Measurements from ENCODE around the gene LRCH3.
"Not testable (repeated sequence)": the region's sequence is repeated elsewhere in the genome, so short reads cannot be mapped to it uniquely, and the experiment has no call there.

Gene LRCH3

DNA sequence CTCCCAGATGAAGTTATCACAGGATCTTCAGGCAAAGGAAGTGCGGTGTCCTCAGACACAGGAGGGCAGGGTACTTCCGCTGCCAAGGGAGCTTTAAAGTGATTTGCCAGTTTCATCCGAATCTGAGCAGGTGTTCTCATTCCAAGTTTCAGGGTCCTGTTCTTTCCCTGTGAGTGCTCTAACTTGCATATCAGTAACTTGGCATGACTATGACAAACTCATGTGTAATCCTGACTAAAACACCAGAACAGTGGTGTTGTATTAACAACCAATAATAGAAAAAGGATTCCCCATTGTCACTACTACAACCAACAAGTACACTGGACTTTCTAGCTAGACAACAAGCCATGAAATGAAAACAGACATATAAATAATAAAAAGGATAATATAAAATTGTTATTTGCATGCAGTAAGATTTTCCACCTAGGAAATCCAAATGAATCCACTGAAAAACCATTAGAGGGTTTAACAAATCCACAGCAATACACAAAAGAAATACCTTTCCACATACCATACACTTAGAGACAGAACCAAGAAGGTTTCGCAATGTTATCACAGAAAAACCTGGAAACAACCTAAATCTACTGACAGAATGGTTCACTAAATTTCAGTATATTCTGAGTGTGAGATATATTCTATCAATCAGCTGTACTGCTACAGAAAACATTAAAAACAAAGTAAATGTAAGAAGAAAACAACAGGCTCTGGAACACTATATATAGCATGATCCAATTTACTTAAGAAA, 118.1 kb downstream of the LRCH3 start:
- Histone ChIP-seq H3K4me2 (ENCODE audit: insufficient read depth, low read length) (no peak overlapping the region), H3K27me3 (ENCODE audit: insufficient read depth, low read length, poor library complexity) (no peaks in the 10 kb centered on the region), H2AFZ (ENCODE audit: low read depth, low read length) (no peak overlapping the region), H3K4me1 (ENCODE audit: insufficient read depth, low read length) (no peaks in the 10 kb centered on the region), H3K4me3 (ENCODE audit: low read depth in 1 of 2, low read length in 2 of 2) (no peak overlapping the region), H3K79me2 (ENCODE audit: insufficient read depth, low read length) (no peaks in the 10 kb centered on the region), H3K9ac (ENCODE audit: low read depth, low read length) (no peak overlapping the region), H3K27ac (ENCODE audit: low read length) (no peak overlapping the region), H3K36me3 (ENCODE audit: insufficient read depth, low read length) (no peaks in the 10 kb centered on the region), H3K9me3 (ENCODE audit: insufficient read depth, low read length, severe bottlenecking) (no peaks in the 10 kb centered on the region), H4K20me1 (ENCODE audit: insufficient read depth, low read length) (no peaks in the 10 kb centered on the region)
- TF ChIP-seq EZH2 (IDR thresholded peaks at IDR 0.05; ENCODE audit: borderline replicate concordance, low read depth, low read length, severe bottlenecking) = no peak
- TF ChIP-seq CTCF (IDR thresholded peaks at IDR 0.05; ENCODE audit: borderline replicate concordance, extremely low read depth, low read length, poor library complexity, severe bottlenecking) = no peak
- DNase-seq (no peak), ATAC-seq (ENCODE audit: insufficient read depth, low read depth) (no peak)

GRCh38 chr3:197912741-197913476, 121.9 kb downstream of the LRCH3 start:
- no peaks in the 10 kb centered on the region for H3K27me3 ChIP-seq (ENCODE audit: insufficient read depth, low read length, poor library complexity)
- no peak for ATAC-seq (ENCODE audit: insufficient read depth, low read depth)
- no peaks in the 10 kb centered on the region for H3K79me2 ChIP-seq (ENCODE audit: insufficient read depth, low read length)
- no peak overlapping the region for H3K27ac ChIP-seq (ENCODE audit: low read length)
- H2AFZ ChIP-seq (ENCODE audit: low read depth, low read length) = no peak overlapping the region
- no peak overlapping the region for H3K9ac ChIP-seq (ENCODE audit: low read depth, low read length)
- H3K4me2 ChIP-seq (ENCODE audit: insufficient read depth, low read length) = no peak overlapping the region
- no peaks in the 10 kb centered on the region for H3K36me3 ChIP-seq (ENCODE audit: insufficient read depth, low read length)
- H3K4me1 ChIP-seq (ENCODE audit: insufficient read depth, low read length) = no peaks in the 10 kb centered on the region
- H3K9me3 ChIP-seq (ENCODE audit: insufficient read depth, low read length, severe bottlenecking) = no peaks in the 10 kb centered on the region
- no peaks in the 10 kb centered on the region for H4K20me1 ChIP-seq (ENCODE audit: insufficient read depth, low read length)
- TF ChIP-seq CTCF (IDR thresholded peaks at IDR 0.05; ENCODE audit: borderline replicate concordance, extremely low read depth, low read length, poor library complexity, severe bottlenecking) (no peak), EZH2 (IDR thresholded peaks at IDR 0.05; ENCODE audit: borderline replicate concordance, low read depth, low read length, severe bottlenecking) (no peak)
- no peak overlapping the region for H3K4me3 ChIP-seq (ENCODE audit: low read depth in 1 of 2, low read length in 2 of 2)
- DNase-seq = no peak

GRCh38 chr3:197913641-197914380, 122.8 kb downstream of the LRCH3 start:
- H3K4me1 ChIP-seq (ENCODE audit: insufficient read depth, low read length) = no peaks in the 10 kb centered on the region
- H3K9ac ChIP-seq (ENCODE audit: low read depth, low read length) = no peak overlapping the region
- TF ChIP-seq CTCF (IDR thresholded peaks at IDR 0.05; ENCODE audit: borderline replicate concordance, extremely low read depth, low read length, poor library complexity, severe bottlenecking) = no peak
- TF ChIP-seq EZH2 (IDR thresholded peaks at IDR 0.05; ENCODE audit: borderline replicate concordance, low read depth, low read length, severe bottlenecking) = no peak
- no peaks in the 10 kb centered on the region for H4K20me1 ChIP-seq (ENCODE audit: insufficient read depth, low read length)
- DNase-seq (no peak), ATAC-seq (ENCODE audit: insufficient read depth, low read depth) (no peak)
- no peaks in the 10 kb centered on the region for H3K79me2 ChIP-seq (ENCODE audit: insufficient read depth, low read length)
- H2AFZ ChIP-seq (ENCODE audit: low read depth, low read length) = no peak overlapping the region
- H3K36me3 ChIP-seq (ENCODE audit: insufficient read depth, low read length) = no peaks in the 10 kb centered on the region
- H3K9me3 ChIP-seq (ENCODE audit: insufficient read depth, low read length, severe bottlenecking) = no peaks in the 10 kb centered on the region
- H3K4me3 ChIP-seq (ENCODE audit: low read depth in 1 of 2, low read length in 2 of 2) = no peak overlapping the region
- H3K4me2 ChIP-seq (ENCODE audit: insufficient read depth, low read length) = no peak overlapping the region
- no peaks in the 10 kb centered on the region for H3K27me3 ChIP-seq (ENCODE audit: insufficient read depth, low read length, poor library complexity)
- no peak overlapping the region for H3K27ac ChIP-seq (ENCODE audit: low read length)

DNA sequence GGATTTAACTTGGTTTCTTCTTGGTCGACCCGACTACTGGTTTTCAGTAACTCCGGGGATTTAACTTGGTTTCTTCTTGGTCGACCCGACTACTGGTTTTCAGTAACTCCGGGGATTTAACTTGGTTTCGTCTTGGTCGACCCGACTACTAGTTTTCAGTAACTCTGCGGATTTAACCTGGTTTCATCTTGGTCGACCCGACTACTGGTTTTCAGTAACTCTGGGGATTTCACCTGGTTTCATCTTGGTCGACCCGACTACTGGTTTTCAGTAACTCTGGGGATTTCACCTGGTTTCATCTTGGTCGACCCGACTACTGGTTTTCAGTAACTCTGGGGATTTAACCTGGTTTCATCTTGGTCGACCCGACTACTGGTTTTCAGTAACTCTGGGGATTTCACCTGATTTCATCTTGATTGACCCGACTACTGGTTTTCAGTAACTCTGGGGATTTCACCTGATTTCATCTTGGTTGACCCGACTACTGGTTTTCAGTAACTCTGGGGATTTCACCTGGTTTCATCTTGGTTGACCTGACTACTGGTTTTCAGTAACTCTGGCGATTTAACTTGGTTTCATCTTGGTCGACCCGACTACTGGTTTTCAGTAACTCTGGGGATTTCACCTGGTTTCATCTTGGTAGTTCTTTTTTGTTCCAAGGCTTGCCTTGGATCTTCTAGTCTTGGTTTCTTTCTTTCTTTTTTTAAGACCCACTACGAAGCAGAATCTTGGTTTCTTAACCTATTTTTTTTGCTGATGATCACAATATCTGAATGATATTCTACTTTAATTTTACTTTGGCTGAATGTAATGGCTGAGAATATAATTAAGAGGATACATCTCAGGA, 130.6 kb downstream of the LRCH3 start:
- H4K20me1 ChIP-seq (ENCODE audit: insufficient read depth, low read length); H3K9me3 ChIP-seq (ENCODE audit: insufficient read depth, low read length, severe bottlenecking); H3K27ac ChIP-seq (ENCODE audit: low read length); H3K9ac ChIP-seq (ENCODE audit: low read depth, low read length); H3K4me3 ChIP-seq (ENCODE audit: low read depth in 1 of 2, low read length in 2 of 2); ATAC-seq (ENCODE audit: insufficient read depth, low read depth); H3K79me2 ChIP-seq (ENCODE audit: insufficient read depth, low read length); H3K4me1 ChIP-seq (ENCODE audit: insufficient read depth, low read length); H2AFZ ChIP-seq (ENCODE audit: low read depth, low read length); H3K27me3 ChIP-seq (ENCODE audit: insufficient read depth, low read length, poor library complexity); H3K36me3 ChIP-seq (ENCODE audit: insufficient read depth, low read length); DNase-seq; H3K4me2 ChIP-seq (ENCODE audit: insufficient read depth, low read length): not testable (repeated sequence)
